Mucosa of stomach (tissue), 1 donor: ENCODE data around the gene ZNF677.
"Not testable (repeated sequence)": the region's sequence is repeated elsewhere in the genome, so short reads cannot be mapped to it uniquely, and the experiment has no call there.

Experiments used
- H3K27me3 ChIP-seq: one replicate; pipeline ENCODE4 v1.7.0; 2013; ENCODE audit warnings: mild to moderate bottlenecking, low read length; ENCODE audit not compliant: control insufficient read depth, insufficient read depth
- H3K36me3 ChIP-seq: one replicate; pipeline ENCODE4 v1.7.0; 2013; ENCODE audit warnings: low read length; ENCODE audit not compliant: control insufficient read depth, insufficient read depth
- H3K4me1 ChIP-seq: one replicate; pipeline ENCODE4 v1.7.0; 2013; ENCODE audit warnings: mild to moderate bottlenecking, low read length; ENCODE audit not compliant: control insufficient read depth, insufficient read depth
- H3K4me3 ChIP-seq: one replicate; pipeline ENCODE4 v1.7.0; 2013; ENCODE audit warnings: low read length
- H3K9ac ChIP-seq: one replicate; pipeline ENCODE4 v1.7.0; 2013; ENCODE audit warnings: mild to moderate bottlenecking, low read length, moderate library complexity
- H3K9me3 ChIP-seq: one replicate; pipeline ENCODE4 v1.7.0; 2013; ENCODE audit warnings: mild to moderate bottlenecking, low read length, moderate library complexity; ENCODE audit not compliant: control insufficient read depth
- donor health status: Pancreatic carcinoma.

ZNF677 gene

GRCh38 chr19:53254411-53255341 is at the start of gene ZNF677:
Gene ZNF677, minus strand, starts transcription at chr19:53254873. Its CDS starts 3,323 bp downstream, at chr19:53251550.
- H3K36me3 ChIP-seq, result no peaks in the 10 kb centered on the region
- H3K9ac ChIP-seq, result peak within 1 kb of the TSS; percentile 71

GRCh38 chr19:53301341-53301740 is 46.7 kb upstream of the ZNF677 start:
- H3K9me3 ChIP-seq, H3K36me3 ChIP-seq, H3K27me3 ChIP-seq, H3K9ac ChIP-seq, H3K4me1 ChIP-seq, H3K4me3 ChIP-seq: not testable (repeated sequence)

More at GRCh38 chr19:53254411-53255341, at the start of gene ZNF677:
- H3K9me3 ChIP-seq, result peaks cover 4% of the 10 kb centered on the region
- H3K4me3 ChIP-seq, result peak within 1 kb of the TSS; percentile 81
- no peaks in the 10 kb centered on the region for H3K27me3 ChIP-seq
- H3K4me1 ChIP-seq, result no peaks in the 10 kb centered on the region

- Histone ChIP-seq H3K4me1 (no peaks in the 10 kb centered on the region), H3K9me3 (peaks cover 3% of the 10 kb centered on the region), H3K36me3 (no peaks in the 10 kb centered on the region), H3K27me3 (no peaks in the 10 kb centered on the region), H3K4me3 (no peak overlapping the region), H3K9ac (no peak overlapping the region)
Measured at GRCh38 chr19:53294786-53295441, 40.2 kb upstream of the ZNF677 start.

GRCh38 chr19:53290758-53291549 is 36.3 kb upstream of the ZNF677 start:
- H3K27me3 ChIP-seq, result no peaks in the 10 kb centered on the region

GRCh38 chr19:53285087-53285486 is 30.4 kb upstream of the ZNF677 start:
- H3K27me3 ChIP-seq, result no peaks in the 10 kb centered on the region
- no peak overlapping the region for H3K9ac ChIP-seq

More at GRCh38 chr19:53290758-53291549, 36.3 kb upstream of the ZNF677 start:
- H3K9ac ChIP-seq, result no peak overlapping the region
- H3K4me1 ChIP-seq, result no peaks in the 10 kb centered on the region
- H3K9me3 ChIP-seq, result peaks cover 3% of the 10 kb centered on the region
- no peaks in the 10 kb centered on the region for H3K36me3 ChIP-seq
- H3K4me3 ChIP-seq, result no peak overlapping the region

GRCh38 chr19:53281947-53282346 is 27.3 kb upstream of the ZNF677 start:
- not testable (repeated sequence) for H3K9ac ChIP-seq, H3K27me3 ChIP-seq, H3K9me3 ChIP-seq, H3K36me3 ChIP-seq, H3K4me1 ChIP-seq, H3K4me3 ChIP-seq

More at GRCh38 chr19:53285087-53285486, 30.4 kb upstream of the ZNF677 start:
- Histone ChIP-seq H3K4me1 (no peaks in the 10 kb centered on the region), H3K4me3 (no peak overlapping the region), H3K36me3 (no peaks in the 10 kb centered on the region), H3K9me3 (no peaks in the 10 kb centered on the region)

GRCh38 chr19:53275480-53275879 is 20.8 kb upstream of the ZNF677 start:
- H3K9ac ChIP-seq, result no peak overlapping the region
- H3K27me3 ChIP-seq, result no peaks in the 10 kb centered on the region
- H3K4me1 ChIP-seq, result no peaks in the 10 kb centered on the region
- H3K4me3 ChIP-seq, result no peak overlapping the region
- H3K36me3 ChIP-seq, result no peaks in the 10 kb centered on the region
- H3K9me3 ChIP-seq, result no peaks in the 10 kb centered on the region

- Histone ChIP-seq H3K9ac (no peak overlapping the region), H3K27me3 (no peaks in the 10 kb centered on the region), H3K4me1 (no peaks in the 10 kb centered on the region), H3K9me3 (no peaks in the 10 kb centered on the region), H3K36me3 (no peaks in the 10 kb centered on the region), H3K4me3 (no peak overlapping the region)
Measured at GRCh38 chr19:53272044-53272443, 17.4 kb upstream of the ZNF677 start.

- not testable (repeated sequence) for H3K4me3 ChIP-seq, H3K9ac ChIP-seq, H3K27me3 ChIP-seq, H3K9me3 ChIP-seq, H3K36me3 ChIP-seq, H3K4me1 ChIP-seq
Measured at GRCh38 chr19:53269861-53270260, 15.2 kb upstream of the ZNF677 start.

GRCh38 chr19:53267623-53268022 is 12.9 kb upstream of the ZNF677 start, which contains the start of gene VN1R4:
Gene VN1R4, minus strand, starts transcription at chr19:53267723. Its CDS starts 58 bp downstream, at chr19:53267665.
- not testable (repeated sequence) for H3K9ac ChIP-seq, H3K9me3 ChIP-seq, H3K4me3 ChIP-seq, H3K36me3 ChIP-seq, H3K4me1 ChIP-seq, H3K27me3 ChIP-seq

- not testable (repeated sequence) for H3K9ac ChIP-seq, H3K27me3 ChIP-seq, H3K36me3 ChIP-seq, H3K4me1 ChIP-seq, H3K9me3 ChIP-seq, H3K4me3 ChIP-seq
Measured at GRCh38 chr19:53257715-53258342, 3.2 kb upstream of the ZNF677 start, which contains the start of gene VN1R2. Gene VN1R2, plus strand, starts transcription at chr19:53258292. Its CDS starts 84 bp downstream, at chr19:53258376.
